ENCODE measurements around the gene SESTD1. TPM values are rescaled to one million over a fixed set of nuclear protein-coding genes. Genes with fewer than 3 reads are reported as not detected.

SESTD1 gene
- polyA plus RNA-seq, 2 of the 4 experiments (the other 2 are of a cell fraction), result 12.6 to 26.0 TPM

DNA sequence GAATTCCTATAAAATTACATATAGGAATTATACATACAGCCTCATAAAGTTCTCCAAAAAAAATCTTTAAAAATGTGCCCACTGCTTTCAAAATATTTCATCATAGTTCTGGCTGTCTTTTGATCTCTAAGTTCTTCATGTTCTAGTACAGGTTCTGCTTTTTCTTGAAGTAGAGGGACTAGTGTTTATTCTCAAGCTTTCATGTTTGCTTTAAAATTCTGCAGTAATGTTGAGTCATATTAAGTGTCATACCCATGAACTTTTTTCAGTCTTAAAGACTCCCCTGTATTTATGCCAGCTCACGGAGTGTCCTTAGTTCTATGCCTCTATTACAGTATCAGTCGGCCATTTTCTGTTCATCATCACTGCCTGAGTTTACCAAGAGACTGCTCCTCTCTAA lies 159.9 kb downstream of the SESTD1 start (continued):
- TF ChIP-seq JUN (IDR thresholded peaks at IDR 0.05), result peak in 1 of 2 experiments; percentile 36; a peak in 1 of 5 replicates
- TF ChIP-seq, protein P1, sequence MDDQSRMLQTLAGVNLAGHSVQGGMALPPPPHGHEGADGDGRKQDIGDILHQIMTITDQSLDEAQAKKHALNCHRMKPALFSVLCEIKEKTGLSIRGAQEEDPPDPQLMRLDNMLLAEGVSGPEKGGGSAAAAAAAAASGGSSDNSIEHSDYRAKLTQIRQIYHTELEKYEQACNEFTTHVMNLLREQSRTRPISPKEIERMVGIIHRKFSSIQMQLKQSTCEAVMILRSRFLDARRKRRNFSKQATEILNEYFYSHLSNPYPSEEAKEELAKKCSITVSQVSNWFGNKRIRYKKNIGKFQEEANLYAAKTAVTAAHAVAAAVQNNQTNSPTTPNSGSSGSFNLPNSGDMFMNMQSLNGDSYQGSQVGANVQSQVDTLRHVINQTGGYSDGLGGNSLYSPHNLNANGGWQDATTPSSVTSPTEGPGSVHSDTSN (IDR thresholded peaks at IDR 0.05), result no peak
- TF ChIP-seq HOXB13 (CRISPR knock-in tag; IDR thresholded peaks at IDR 0.05; ENCODE audit: low read depth), result no peak
- TF ChIP-seq, protein P2, sequence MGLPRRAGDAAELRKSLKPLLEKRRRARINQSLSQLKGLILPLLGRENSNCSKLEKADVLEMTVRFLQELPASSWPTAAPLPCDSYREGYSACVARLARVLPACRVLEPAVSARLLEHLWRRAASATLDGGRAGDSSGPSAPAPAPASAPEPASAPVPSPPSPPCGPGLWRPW (IDR thresholded peaks at IDR 0.05), result no peak
- TF ChIP-seq HEYL (CRISPR knock-in tag; IDR thresholded peaks at IDR 0.05), result no peak
- TF ChIP-seq FOSB (CRISPR knock-in tag; IDR thresholded peaks at IDR 0.05), result no peak
- peak; percentile 35; the same call in 1 of the 2 replicates for TF ChIP-seq FOSL2 (IDR thresholded peaks at IDR 0.05)
- TF ChIP-seq FOSL2 (CRISPR knock-in tag; IDR thresholded peaks at IDR 0.05), result peak; percentile 57
- peak; percentile 67 for TF ChIP-seq JUNB (IDR thresholded peaks at IDR 0.05)
- TF ChIP-seq, protein P3, sequence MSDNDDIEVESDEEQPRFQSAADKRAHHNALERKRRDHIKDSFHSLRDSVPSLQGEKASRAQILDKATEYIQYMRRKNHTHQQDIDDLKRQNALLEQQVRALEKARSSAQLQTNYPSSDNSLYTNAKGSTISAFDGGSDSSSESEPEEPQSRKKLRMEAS (IDR thresholded peaks at IDR 0.05), result no peak

GRCh38 chr2:179098080-179098689 lies 166.4 kb downstream of the SESTD1 start:
- FAIRE-seq (no peak), ATAC-seq (no peak), DNase-seq (ENCODE audit: low read depth in 1 of 2, low spot score in 1 of 2) (no peak)
- ChIA-PET CTCF (no interaction called here), POLR2A (no interaction called here)
- Histone ChIP-seq H3K4me1 (no peaks in the 10 kb centered on the region), H3K4me2 (no peak overlapping the region), H3K4me3 (no peak overlapping the region), H3K27ac (no peak overlapping the region; a peak in 1 of 6 replicates), H3K9me3 (no peaks in the 10 kb centered on the region)
- no peak for TF ChIP-seq POLR2AphosphoS2 (conservative IDR thresholded peaks at IDR 0.05; ENCODE audit: low read length)
- no peak for TF ChIP-seq SREBF2 (IDR thresholded peaks at IDR 0.05)
- TF ChIP-seq HOXB5 (CRISPR knock-in tag; IDR thresholded peaks at IDR 0.05), result no peak
- no peak for TF ChIP-seq RFX5 (IDR thresholded peaks at IDR 0.05)
- no peak for TF ChIP-seq HEYL (CRISPR knock-in tag; IDR thresholded peaks at IDR 0.05)
- TF ChIP-seq ZNF302 (CRISPR knock-in tag; IDR thresholded peaks at IDR 0.05), result no peak
- no peak for TF ChIP-seq FOSL2 (IDR thresholded peaks at IDR 0.05)
- no peak for TF ChIP-seq FOSL2 (CRISPR knock-in tag; IDR thresholded peaks at IDR 0.05)
- TF ChIP-seq NFE2L2 (conservative IDR thresholded peaks at IDR 0.05; ENCODE audit: low read length), result no peak
- no peak for TF ChIP-seq NR3C1 (IDR thresholded peaks at IDR 0.05)
- no peak for TF ChIP-seq CBX2 (IDR thresholded peaks at IDR 0.05; ENCODE audit: borderline replicate concordance, low read depth)
- no peak for TF ChIP-seq MAFK (IDR thresholded peaks at IDR 0.05; ENCODE audit: partially characterized antibody)
- no peak for TF ChIP-seq TFCP2L1 (CRISPR knock-in tag; IDR thresholded peaks at IDR 0.05)
- TF ChIP-seq SMC3 (IDR thresholded peaks at IDR 0.05), result no peak
- no peak for TF ChIP-seq RAD21 (conservative IDR thresholded peaks at IDR 0.05 in 1 of 2, IDR thresholded peaks at IDR 0.05 in 1 of 2)
- TF ChIP-seq, protein P4, sequence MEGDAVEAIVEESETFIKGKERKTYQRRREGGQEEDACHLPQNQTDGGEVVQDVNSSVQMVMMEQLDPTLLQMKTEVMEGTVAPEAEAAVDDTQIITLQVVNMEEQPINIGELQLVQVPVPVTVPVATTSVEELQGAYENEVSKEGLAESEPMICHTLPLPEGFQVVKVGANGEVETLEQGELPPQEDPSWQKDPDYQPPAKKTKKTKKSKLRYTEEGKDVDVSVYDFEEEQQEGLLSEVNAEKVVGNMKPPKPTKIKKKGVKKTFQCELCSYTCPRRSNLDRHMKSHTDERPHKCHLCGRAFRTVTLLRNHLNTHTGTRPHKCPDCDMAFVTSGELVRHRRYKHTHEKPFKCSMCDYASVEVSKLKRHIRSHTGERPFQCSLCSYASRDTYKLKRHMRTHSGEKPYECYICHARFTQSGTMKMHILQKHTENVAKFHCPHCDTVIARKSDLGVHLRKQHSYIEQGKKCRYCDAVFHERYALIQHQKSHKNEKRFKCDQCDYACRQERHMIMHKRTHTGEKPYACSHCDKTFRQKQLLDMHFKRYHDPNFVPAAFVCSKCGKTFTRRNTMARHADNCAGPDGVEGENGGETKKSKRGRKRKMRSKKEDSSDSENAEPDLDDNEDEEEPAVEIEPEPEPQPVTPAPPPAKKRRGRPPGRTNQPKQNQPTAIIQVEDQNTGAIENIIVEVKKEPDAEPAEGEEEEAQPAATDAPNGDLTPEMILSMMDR (IDR thresholded peaks at IDR 0.05), result no peak
- 67% methylated on average over 4 of the region's 4 CpGs for WGBS (ENCODE audit: missing lambda C conversion rate)

DNA sequence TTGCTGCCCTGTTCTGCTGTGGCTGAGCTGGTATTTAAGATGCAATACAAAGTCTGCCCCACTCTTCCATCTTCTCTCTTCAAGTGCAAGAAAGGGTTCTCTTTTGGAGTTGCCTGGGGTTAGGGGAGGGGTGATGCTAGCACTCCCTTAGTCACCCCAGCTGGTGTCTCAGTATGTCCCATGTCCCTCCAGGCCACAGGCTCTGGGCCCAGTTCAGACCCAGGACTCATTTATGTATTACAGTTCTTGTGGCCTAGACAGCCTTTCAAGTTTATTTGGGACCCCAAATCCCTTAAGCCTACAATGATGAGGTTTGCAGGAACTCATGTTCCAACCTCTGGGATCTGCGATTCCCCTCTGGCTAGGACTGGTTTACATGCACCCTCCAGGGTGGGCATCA lies 167.5 kb downstream of the SESTD1 start:
- no peaks in the 10 kb centered on the region for H3K9me3 ChIP-seq
- ChIA-PET POLR2A (no interaction called here), CTCF (no interaction called here)
- no peak overlapping the region for H3K4me2 ChIP-seq
- no peak for FAIRE-seq
- no peak for DNase-seq (ENCODE audit: low read depth in 1 of 2, low spot score in 1 of 2)
- H3K4me3 ChIP-seq, result no peak overlapping the region
- no peak for ATAC-seq
- H3K27ac ChIP-seq, result no peak overlapping the region; a peak in 1 of 6 replicates
- no peaks in the 10 kb centered on the region for H3K4me1 ChIP-seq
- 85% methylated on average over 1 of the region's 1 CpG for WGBS (ENCODE audit: missing lambda C conversion rate)
- no peak for TF ChIP-seq HDAC2 (IDR thresholded peaks at IDR 0.05)
- TF ChIP-seq, protein P3 (IDR thresholded peaks at IDR 0.05), result no peak
- no peak for TF ChIP-seq NR3C1 (IDR thresholded peaks at IDR 0.05)
- no peak for TF ChIP-seq MAZ (IDR thresholded peaks at IDR 0.05; ENCODE audit: borderline replicate concordance, low read depth, low read length)
- TF ChIP-seq BCL3 (IDR thresholded peaks at IDR 0.05), result no peak
- no peak for TF ChIP-seq GATA3 (IDR thresholded peaks at IDR 0.05; ENCODE audit: borderline replicate concordance)
- TF ChIP-seq POLR2AphosphoS2 (conservative IDR thresholded peaks at IDR 0.05; ENCODE audit: low read length), result no peak
- no peak for TF ChIP-seq ATOH8 (CRISPR knock-in tag; IDR thresholded peaks at IDR 0.05; ENCODE audit: low read depth)
- no peak for TF ChIP-seq ELK1 (IDR thresholded peaks at IDR 0.05; ENCODE audit: low read depth, low read length)
- TF ChIP-seq, protein P2 (IDR thresholded peaks at IDR 0.05), result no peak
- TF ChIP-seq ZFP36 (IDR thresholded peaks at IDR 0.05; ENCODE audit: borderline replicate concordance, partially characterized antibody), result no peak
